HG03045 (cell line): ENCODE data around the gene MYBPH.

Experiments
- ATAC-seq: cut with Tn5 transposase; IDR thresholded peaks from one replicate; pipeline ENCODE4 v1.9.1; 2021; ENCODE audit warnings: mild to moderate bottlenecking, moderate library complexity; ENCODE audit not compliant: unreplicated experiment

Gene MYBPH

GRCh38 chr1:203175237-203175826 lies at the start of gene MYBPH:
Gene MYBPH (minus strand): TSS chr1:203175826. CDS start chr1:203175755, 71 bp downstream.
- no peak for ATAC-seq

- ATAC-seq: no peak
Observed at GRCh38 chr1:203225071-203225470, 49.4 kb upstream of the MYBPH start.

DNA sequence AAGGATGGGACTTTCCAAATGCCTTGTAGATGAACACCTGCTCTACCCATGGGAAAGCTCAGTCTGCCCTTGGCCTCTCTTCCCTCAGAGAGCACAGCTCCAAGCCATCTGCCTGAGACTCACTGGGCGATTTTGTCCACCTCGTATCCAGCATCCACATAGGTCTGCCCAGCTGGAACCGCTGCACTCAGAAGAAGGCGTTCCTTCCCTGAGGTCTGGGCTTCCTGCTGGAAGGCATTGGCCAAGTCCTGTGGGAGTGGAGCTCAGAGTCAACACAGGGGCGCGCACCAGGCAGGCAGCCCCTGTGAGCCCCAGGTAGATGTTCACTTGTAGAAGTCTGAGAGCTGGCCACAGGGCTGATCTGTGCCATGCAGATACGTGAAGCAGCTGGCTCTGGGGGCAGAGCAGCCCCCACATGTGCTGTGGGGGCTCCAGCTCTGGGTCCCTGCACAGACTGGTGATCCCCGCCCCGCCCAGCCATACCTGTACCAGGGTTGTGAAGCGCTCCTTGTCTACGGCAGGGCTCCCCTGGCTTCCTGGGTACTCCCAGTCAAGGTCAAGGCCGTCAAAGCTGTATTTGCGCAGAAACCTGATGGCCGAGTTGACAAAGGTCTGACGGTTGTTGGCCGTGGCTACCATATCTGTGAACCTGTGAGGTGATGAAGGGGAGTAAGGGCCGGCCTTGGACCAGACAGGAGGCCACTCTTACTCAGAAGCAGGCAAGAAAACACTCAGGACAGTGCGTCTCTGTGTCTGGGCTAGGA lies 47.6 kb upstream of the MYBPH start:
- ATAC-seq: no peak

DNA sequence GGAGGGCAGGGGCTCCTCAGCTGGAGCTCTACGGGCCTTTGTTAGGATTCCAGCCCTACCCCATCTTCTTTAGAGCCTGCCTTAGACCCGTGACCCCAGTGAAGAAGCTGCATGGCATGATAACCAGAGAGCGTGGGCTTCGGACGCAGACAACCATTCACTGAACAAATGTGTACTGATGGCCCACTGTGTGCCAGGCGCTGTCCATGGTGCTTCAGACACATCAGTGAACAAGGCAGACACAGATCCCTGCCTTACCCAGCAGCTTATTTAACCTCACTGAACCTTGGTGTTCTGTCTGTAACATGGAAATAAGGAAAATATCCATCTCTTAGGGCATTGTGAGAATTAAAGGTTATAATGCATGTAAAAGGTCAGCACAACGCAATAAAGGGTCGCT lies 44.3 kb upstream of the MYBPH start:
- ATAC-seq: no peak

DNA sequence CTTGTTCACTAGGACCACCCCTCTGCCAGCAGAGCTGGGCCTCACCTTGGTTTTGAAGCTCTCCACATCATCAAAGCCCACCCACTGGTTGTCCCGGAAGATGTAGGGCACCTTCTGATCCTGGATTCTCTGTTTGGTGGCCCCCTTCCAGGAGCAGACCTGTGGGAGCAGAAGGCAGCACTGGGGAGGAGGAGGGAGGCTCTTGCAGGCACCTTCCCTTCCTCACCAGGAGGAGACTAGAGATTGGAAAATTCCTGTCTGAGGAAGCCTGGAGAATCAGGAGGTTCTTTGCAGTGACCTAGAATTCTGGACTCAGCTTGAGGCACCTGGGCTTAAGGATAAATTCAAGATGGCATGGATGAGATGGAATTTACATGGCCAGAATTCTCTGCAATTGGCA lies 43.5 kb upstream of the MYBPH start:
- no peak for ATAC-seq

GRCh38 chr1:203217668-203218067 lies 42.0 kb upstream of the MYBPH start:
- ATAC-seq: no peak

DNA sequence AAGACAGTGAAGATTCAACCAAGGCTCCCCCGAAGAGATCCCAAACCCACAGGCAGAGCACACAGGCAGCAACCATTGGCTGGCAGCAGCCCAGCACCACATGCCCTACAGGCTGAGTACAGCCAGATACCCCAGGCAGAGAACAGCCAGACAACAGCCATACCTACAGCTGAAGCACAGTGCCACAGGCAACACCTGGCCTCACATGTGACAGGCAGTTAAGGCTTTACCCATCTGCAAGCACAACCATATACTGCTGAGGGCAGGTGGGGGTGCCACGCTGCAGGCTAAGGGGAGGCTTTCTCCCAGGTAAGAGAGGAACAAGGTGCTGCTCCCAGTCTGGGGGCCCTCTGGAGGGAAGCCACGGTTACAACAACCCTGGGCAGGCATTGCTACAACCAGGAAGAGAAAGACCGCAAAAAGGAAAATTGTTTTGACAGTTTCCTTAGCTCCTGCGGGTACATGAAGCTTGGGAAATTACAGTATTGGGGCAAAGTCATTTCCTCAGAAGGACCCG lies 41.6 kb upstream of the MYBPH start:
- ATAC-seq: no peak

DNA sequence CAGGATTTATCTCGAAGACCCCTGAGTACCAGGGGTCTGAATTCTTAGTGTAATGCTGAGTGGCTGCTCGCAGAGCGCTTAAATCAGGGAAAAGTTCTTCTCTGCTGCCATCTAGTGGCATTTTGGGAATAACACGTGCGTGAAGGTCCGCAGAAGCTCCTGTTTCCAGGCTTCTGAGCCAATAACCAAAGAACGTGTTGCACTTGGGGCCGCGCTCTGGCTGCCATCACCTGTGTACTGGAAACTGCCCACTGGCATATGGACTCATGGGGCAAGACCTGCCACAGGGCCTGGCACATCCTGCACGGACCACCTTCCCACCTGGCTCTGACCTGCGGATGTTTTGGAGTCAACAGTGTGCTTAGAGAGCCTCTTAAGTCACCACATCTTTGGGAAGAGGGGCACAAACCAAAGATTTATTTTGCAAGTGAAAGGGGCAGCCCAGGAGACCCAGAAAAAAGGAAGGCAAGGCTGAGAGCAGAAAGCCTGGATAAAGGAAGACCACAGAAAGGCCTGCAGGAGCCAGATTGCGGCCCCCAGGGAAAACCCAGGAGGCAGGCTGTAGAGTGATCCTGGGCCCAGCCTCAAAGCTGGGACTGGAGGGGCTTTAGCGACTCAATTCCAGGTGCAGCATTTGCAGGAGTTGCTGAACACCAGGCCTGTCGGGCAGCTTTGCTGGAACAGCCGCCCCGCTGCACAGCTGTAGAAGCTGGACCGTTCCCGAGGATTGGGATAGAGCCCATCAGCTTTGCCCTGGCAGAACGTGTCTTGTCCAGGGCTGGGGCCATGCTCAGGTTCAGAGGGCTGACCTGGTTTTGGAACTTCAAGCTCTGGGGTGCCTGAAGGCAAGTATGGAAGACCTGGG lies 40.9 kb upstream of the MYBPH start:
- no peak for ATAC-seq

DNA sequence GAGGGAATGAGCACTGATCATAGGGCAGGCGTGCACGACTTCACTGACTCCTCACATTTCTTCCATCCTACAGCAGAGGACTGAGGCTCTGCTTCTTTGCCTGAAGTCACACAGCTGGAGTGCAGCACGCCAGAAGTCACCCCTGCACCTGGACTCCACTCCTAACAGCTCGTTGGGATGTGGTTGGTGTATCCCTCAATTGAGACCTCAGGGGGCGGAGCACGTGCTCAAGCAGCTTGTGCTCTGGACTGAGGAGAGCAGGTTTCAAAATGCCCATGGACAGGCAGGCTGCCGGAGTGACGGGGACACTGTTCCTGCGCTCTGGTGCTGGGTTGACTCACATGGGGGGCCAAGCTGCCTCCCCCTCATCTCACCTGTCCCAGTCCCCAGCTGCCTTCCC lies 39.9 kb upstream of the MYBPH start:
- no peak for ATAC-seq

DNA sequence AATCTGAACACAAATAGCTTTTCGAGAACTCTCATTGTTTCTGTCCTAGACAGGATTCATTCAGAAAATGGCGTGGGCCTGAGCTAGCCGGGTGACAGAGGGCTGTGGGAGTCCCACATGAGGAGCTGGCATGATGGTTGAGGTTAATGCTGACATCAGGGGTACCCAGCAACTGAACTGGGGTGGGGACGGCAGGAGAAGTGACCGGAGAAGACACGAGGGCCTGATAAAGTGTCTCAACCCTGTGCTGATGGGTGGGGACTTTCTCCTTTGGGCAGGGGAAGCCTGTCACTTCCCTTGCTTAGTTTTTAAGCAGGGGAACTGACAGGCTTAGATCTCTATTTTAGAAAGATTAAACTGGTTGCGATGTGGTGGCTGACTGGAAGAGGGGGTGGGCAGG lies 39.2 kb upstream of the MYBPH start:
- no peak for ATAC-seq

DNA sequence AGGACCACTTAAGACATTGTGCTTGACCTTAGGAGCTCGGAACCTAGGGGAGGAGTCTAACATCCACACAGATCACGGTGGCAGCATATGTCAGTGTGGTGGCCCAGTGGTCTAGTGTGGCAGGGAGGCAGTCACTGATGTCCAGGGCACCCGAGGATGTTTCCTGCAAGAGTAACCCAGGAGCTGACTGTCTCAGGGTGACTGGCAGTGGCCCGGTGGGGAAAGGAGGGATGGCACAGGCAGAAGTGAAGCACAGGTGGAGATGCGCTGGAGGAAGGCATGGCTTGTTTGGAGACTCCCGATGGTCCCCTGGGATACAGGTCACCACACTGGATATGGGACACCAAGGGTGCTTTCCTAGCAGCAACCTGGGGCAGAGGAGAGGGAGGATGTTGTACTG lies 37.5 kb upstream of the MYBPH start:
- no peak for ATAC-seq

- ATAC-seq: no peak
Observed at GRCh38 chr1:203211812-203212211, 36.2 kb upstream of the MYBPH start.

GRCh38 chr1:203210988-203211387 lies 35.4 kb upstream of the MYBPH start:
- no peak for ATAC-seq

GRCh38 chr1:203210350-203210749 lies 34.7 kb upstream of the MYBPH start:
- no peak for ATAC-seq

- ATAC-seq: no peak
Observed at GRCh38 chr1:203208181-203208580, 32.6 kb upstream of the MYBPH start.

- ATAC-seq: no peak
Observed at GRCh38 chr1:203207751-203208150, 32.1 kb upstream of the MYBPH start.

DNA sequence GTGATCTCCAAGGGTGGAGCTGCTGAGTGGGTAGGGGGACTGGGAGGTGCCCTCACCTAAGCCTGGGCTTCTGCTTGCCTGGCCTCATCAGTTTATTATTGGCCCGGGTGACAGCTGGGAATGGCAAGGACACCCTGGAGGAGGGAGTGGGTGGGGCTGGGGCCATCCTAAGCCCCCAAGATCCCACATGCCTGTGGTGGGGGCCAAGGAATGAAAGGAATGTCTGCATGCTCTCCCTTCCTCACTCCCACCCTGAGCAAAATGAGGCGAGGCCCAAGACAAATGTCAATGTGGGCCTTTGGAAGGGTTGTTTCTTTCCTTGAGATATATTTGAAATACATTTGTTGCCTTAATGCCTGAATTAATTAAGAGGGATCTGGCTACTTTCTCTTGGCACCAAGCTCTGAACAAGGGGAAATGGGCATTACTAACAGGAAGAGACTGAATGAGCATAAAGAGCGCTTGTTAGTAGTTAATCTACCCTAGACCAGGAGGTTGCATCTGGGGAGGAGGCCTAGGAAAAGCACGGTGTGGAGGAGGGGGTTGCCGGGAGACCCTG lies 30.6 kb upstream of the MYBPH start:
- ATAC-seq: no peak

DNA sequence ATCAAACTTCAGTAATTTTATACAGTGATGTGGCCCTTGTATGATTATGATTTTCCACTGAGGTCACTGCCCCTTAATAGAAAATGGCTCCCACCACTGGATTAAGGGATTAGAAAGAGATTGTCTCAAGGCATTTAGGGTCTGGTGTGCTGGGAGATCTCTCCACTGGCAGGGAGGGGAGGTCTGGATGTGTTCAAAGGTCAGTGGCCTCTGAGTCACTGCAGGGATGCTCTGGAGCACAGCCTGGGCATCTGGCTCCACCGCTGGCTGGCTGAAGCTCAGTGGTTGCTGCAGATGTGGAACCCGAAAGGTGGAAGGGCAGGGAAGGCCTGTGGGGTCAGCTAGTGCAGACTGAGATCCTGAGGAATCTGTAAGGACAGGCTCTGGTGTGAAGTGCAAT lies 29.1 kb upstream of the MYBPH start:
- ATAC-seq: no peak

GRCh38 chr1:203202431-203203245 lies 27.0 kb upstream of the MYBPH start:
- ATAC-seq: no peak

- no peak for ATAC-seq
Observed at GRCh38 chr1:203201516-203202205, 26.0 kb upstream of the MYBPH start.
